Testis (tissue), 2 donors: Measurements from ENCODE around the gene NETO1.

ENCODE experiments used
- POLR2A ChIP-seq: fragments of 450-650 bp; IDR thresholded peaks from one replicate; pipeline ENCODE4 v1.6.1; 2017; ENCODE audit warnings: antibody characterized with exemption, mild to moderate bottlenecking, moderate library complexity
- TF ChIP-seq, protein P1 (sequence below), 3 experiments: fragments of 450-650 bp in 2 of 3; fragments of 200-600 bp in 1 of 3; sonication (generic) in 1 of 3; IDR thresholded peaks; one replicate each; pipeline ENCODE4 v1.5.1; 2016 to 2019; ENCODE audit warnings: antibody characterized with exemption in 3 of 3, mild to moderate bottlenecking in 2 of 3, moderate library complexity in 1 of 3

DNA sequence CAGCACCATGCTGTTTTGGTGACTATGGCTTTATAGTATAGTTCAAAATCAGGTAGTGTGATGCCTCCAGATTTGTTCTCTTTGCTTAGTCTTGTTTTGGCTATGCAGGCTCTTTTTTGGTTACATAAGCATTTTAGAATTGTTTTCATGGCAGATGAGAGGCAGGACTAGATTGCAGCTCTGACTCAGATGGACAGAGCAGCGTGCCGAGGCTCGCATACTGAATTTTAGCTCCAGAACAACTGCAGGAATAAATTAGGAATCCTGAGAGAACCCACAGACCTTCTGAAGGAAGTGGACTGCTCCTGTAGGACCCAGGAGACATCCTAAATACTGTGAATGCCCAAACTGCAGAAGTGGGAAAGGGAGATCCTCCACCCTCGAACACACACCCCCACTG is 141.6 kb downstream of the NETO1 start:
- TF ChIP-seq, protein P1, sequence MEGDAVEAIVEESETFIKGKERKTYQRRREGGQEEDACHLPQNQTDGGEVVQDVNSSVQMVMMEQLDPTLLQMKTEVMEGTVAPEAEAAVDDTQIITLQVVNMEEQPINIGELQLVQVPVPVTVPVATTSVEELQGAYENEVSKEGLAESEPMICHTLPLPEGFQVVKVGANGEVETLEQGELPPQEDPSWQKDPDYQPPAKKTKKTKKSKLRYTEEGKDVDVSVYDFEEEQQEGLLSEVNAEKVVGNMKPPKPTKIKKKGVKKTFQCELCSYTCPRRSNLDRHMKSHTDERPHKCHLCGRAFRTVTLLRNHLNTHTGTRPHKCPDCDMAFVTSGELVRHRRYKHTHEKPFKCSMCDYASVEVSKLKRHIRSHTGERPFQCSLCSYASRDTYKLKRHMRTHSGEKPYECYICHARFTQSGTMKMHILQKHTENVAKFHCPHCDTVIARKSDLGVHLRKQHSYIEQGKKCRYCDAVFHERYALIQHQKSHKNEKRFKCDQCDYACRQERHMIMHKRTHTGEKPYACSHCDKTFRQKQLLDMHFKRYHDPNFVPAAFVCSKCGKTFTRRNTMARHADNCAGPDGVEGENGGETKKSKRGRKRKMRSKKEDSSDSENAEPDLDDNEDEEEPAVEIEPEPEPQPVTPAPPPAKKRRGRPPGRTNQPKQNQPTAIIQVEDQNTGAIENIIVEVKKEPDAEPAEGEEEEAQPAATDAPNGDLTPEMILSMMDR (IDR thresholded peaks at IDR 0.05), result no peak
- TF ChIP-seq POLR2A, result no peak
